B cell (primary cell): ENCODE measurements around the gene MYL12B. TPM values are rescaled to one million over a fixed set of nuclear protein-coding genes. Genes with fewer than 3 reads are reported as not detected.

Experiments
- ATAC-seq: fragments of 200-7000 bp; cut with Tn5 transposase; one replicate; pipeline ENCODE4 v1.10.0; 2021; ENCODE audit warnings: low read depth, mild to moderate bottlenecking, moderate number of reproducible peaks, moderate library complexity
- CTCF ChIA-PET: fragments of 350-600 bp; sonication (Branson Sonifier 250); formaldehyde crosslinking; loops from one replicate; lab custom pipeline; 2021; ENCODE audit warnings: antibody characterized with exemption, inconsistent platforms; lab: Charles Lee
- POLR2A ChIA-PET: fragments of 350-600 bp; sonication (Branson Sonifier 250); formaldehyde crosslinking; loops from one replicate; lab custom pipeline; 2021; ENCODE audit warnings: antibody characterized with exemption; lab: Charles Lee
- DNase-seq: peaks from one replicate; pipeline ENCODE4 v3.0.0; 2013
- H2AFZ ChIP-seq: 2 replicates; pipeline ENCODE4 v1.6.1; 2012; ENCODE audit warnings: mild to moderate bottlenecking, low read depth, low read length; ENCODE audit not compliant: insufficient read depth, poor library complexity, severe bottlenecking
- H3K27ac ChIP-seq, 2 donors: 1 replicate in 1 of 2; 2 replicates in 1 of 2; pipeline ENCODE4 v1.5.1; 2012 to 2013; ENCODE audit warnings: low read length in 2 of 2, mild to moderate bottlenecking in 2 of 2, moderate library complexity in 1 of 2
- H3K27me3 ChIP-seq, 4 experiments: fragments of 200-600 bp in 1 of 4; sonication (generic) in 1 of 4; replicated peaks in 1 of 4; 1 replicate in 2 of 4; 2 replicates in 2 of 4; pipeline versions ENCODE4 v1.6.1 to v1.7.0; 2013 to 2016; ENCODE audit warnings: low read length in 3 of 4, mild to moderate bottlenecking in 2 of 4, mixed read lengths in 1 of 4, moderate library complexity in 1 of 4; ENCODE audit not compliant: insufficient read depth in 4 of 4, control insufficient read depth in 3 of 4; ENCODE audit errors: control extremely low read depth in 1 of 4
- H3K36me3 ChIP-seq, 2 experiments: replicated peaks in 1 of 2; 1 replicate in 1 of 2; 2 replicates in 1 of 2; pipeline versions ENCODE4 v1.6.1 to v1.7.1; 2013; ENCODE audit warnings: low read length in 1 of 2; ENCODE audit not compliant: insufficient read depth in 2 of 2, control insufficient read depth in 1 of 2; ENCODE audit errors: control extremely low read depth in 1 of 2, extremely low read depth in 1 of 2
- H3K4me1 ChIP-seq, 2 donors: fragments of 200-600 bp in 1 of 2; sonication (generic) in 1 of 2; 1 replicate in 1 of 2; 2 replicates in 1 of 2; pipeline versions ENCODE4 v1.5.1 to v1.6.1; 2013 to 2017; ENCODE audit warnings: low read length in 2 of 2; ENCODE audit not compliant: control insufficient read depth in 2 of 2, insufficient read depth in 2 of 2
- H3K4me2 ChIP-seq: replicated peaks from 2 replicates; pipeline ENCODE3; 2012; ENCODE audit warnings: mild to moderate bottlenecking, low read depth, low read length; ENCODE audit not compliant: poor library complexity, severe bottlenecking
- H3K4me3 ChIP-seq, 5 experiments: fragments of 200-600 bp in 1 of 5; sonication (generic) in 1 of 5; 1 replicate in 3 of 5; 2 replicates in 2 of 5; pipeline versions ENCODE4 v1.5.1 to v1.7.0; 2011 to 2016; ENCODE audit warnings: low read length in 4 of 5, mild to moderate bottlenecking in 4 of 5, low read depth in 2 of 5, control low read depth in 1 of 5, moderate library complexity in 1 of 5; ENCODE audit not compliant: insufficient read depth in 1 of 5; ENCODE audit errors: control extremely low read depth in 1 of 5, extremely low read depth in 1 of 5
- H3K79me2 ChIP-seq: fragments of 200-600 bp; sonication (generic); one replicate; pipeline ENCODE4 v1.6.0; 2016; ENCODE audit warnings: low read length; ENCODE audit not compliant: control insufficient read depth, insufficient read depth
- H3K9ac ChIP-seq: fragments of 200-600 bp; sonication (generic); 2 replicates; pipeline ENCODE4 v1.6.1; 2017; ENCODE audit warnings: mild to moderate bottlenecking, low read length, moderate library complexity
- H3K9me3 ChIP-seq, 3 donors: one replicate each; pipeline versions ENCODE4 v1.6.1 to v1.7.1; 2013; ENCODE audit warnings: low read length in 2 of 3; ENCODE audit not compliant: control insufficient read depth in 2 of 3, insufficient read depth in 1 of 3; ENCODE audit errors: control extremely low read depth in 1 of 3
- H4K20me1 ChIP-seq: 2 replicates; pipeline ENCODE4 v1.6.0; 2012; ENCODE audit warnings: mild to moderate bottlenecking, low read length; ENCODE audit not compliant: insufficient read depth, control insufficient read depth, poor library complexity, severe bottlenecking
- H3K27ac Mint-ChIP-seq: one replicate; pipeline ENCODE4 v1.8.0; 2021; ENCODE audit warnings: mixed read lengths
- H3K27me3 Mint-ChIP-seq: one replicate; pipeline ENCODE4 v1.8.0; 2021; ENCODE audit warnings: mixed read lengths
- H3K4me1 Mint-ChIP-seq: one replicate; pipeline ENCODE4 v1.8.0; 2021; ENCODE audit warnings: mixed read lengths
- H3K4me3 Mint-ChIP-seq: one replicate; pipeline ENCODE4 v1.8.0; 2021; ENCODE audit warnings: mixed read lengths
- H3K9me3 Mint-ChIP-seq: one replicate; pipeline ENCODE4 v1.8.0; 2022; ENCODE audit warnings: mixed read lengths; ENCODE audit not compliant: insufficient read depth
- CTCF ChIP-seq: fragments of 200-600 bp; IDR thresholded peaks from one replicate; pipeline ENCODE4 v1.8.0; 2022; ENCODE audit warnings: antibody characterized with exemption, mild to moderate bottlenecking
- EZH2 ChIP-seq: IDR thresholded peaks from 2 replicates; pipeline ENCODE4 v1.6.1; 2012; ENCODE audit warnings: borderline replicate concordance, low read depth, mild to moderate bottlenecking, moderate library complexity, low read length; ENCODE audit not compliant: insufficient read depth, poor library complexity, severe bottlenecking
- WGBS: methylation state at CpG from one replicate; pipeline ENCODE4 v1.1.5; 2013; ENCODE audit warnings: missing lambda C conversion rate; ENCODE audit not compliant: insufficient coverage; 5-methylcytosine and 5-hydroxymethylcytosine counted together
- intact Hi-C: fragments of 100-400 bp; cut with micrococcal nuclease; formaldehyde crosslinking; loops from one replicate; pipeline ENCODE4 v1.10.0; 2022
- polyA plus RNA-seq: library from polyadenylated mRNA; depleted of rRNA; stranded (reverse); fragments of >200 nt; gene quantifications from 2 replicates; pipeline ENCODE4 v1.2.3, GENCODE V29; 2012
- total RNA-seq, 2 donors: library from RNA; stranded (reverse); fragments of 120-200 nt in 1 of 2; gene quantifications; 1 replicate in 1 of 2; 2 replicates in 1 of 2; pipeline versions ENCODE4 v1.2.3 to v1.2.4, GENCODE V29; 2013 to 2022

The MYL12B gene
- total and polyA plus RNA-seq, 2 donors (not counting 1 experiment from before 2014, with no cell fraction given) = 127 to 139 TPM

- Histone ChIP-seq H3K9me3 (no peaks in the 10 kb centered on the region), H4K20me1 (peaks cover 18% of the 10 kb centered on the region), H3K9ac (peak overlapping the region; percentile 14), H3K4me2 (peak overlapping the region; percentile 47), H3K36me3 (peaks cover 23 to 58% of the 10 kb centered on the region in 2 experiments), H3K27me3 (no peaks in the 10 kb centered on the region), H3K4me3 (peak overlapping the region in 1 of 5 experiments; percentile 24), H2AFZ (no peak overlapping the region), H3K79me2 (peaks cover 87% of the 10 kb centered on the region), H3K4me1 (peaks cover 57 to 63% of the 10 kb centered on the region in 2 donors), H3K27ac (peak overlapping the region; percentile 52 to 81)
- H3K27ac Mint-ChIP-seq = peak overlapping the region; percentile 88
- H3K4me1 Mint-ChIP-seq = peaks cover 75% of the 10 kb centered on the region
- DNase-seq (peak; percentile 26), ATAC-seq (no peak)
- peak overlapping the region; percentile 55 for H3K4me3 Mint-ChIP-seq
- no peak for TF ChIP-seq CTCF
- no peak for TF ChIP-seq EZH2
- no peaks in the 10 kb centered on the region for H3K9me3 Mint-ChIP-seq
- ChIA-PET POLR2A (interaction anchor here (2.6 kb wide), 1 partner anchor 10 kb away, joined by 15 read pairs; the partner anchor contains the start of gene MYL12A), CTCF (interaction anchor here (2.0 to 3.9 kb wide), 3 partner anchors 9 to 409 kb away, joined by 7 to 23 read pairs (median 9); partner anchors contain the start of gene MYL12A)
- intact Hi-C loops = no loop called here
- WGBS = 44% methylated on average over 3 of the region's 5 CpGs
- no peaks in the 10 kb centered on the region for H3K27me3 Mint-ChIP-seq
Measured at GRCh38 chr18:3256693-3257626, 5.0 kb upstream of the MYL12B start.
